ENCODE data around the gene TECPR1. TPM values are rescaled to one million over a fixed set of nuclear protein-coding genes. Genes with fewer than 3 reads are reported as not detected.

TECPR1 gene
- total RNA-seq, 1 donor, result 21.6 TPM

- DNase-seq (ENCODE audit: low read depth), result no peak
These were observed 26.4 kb upstream of the TECPR1 start for GRCh38 chr7:98278408-98278807.

GRCh38 chr7:98276241-98276761 lies 24.3 kb upstream of the TECPR1 start:
- H3K4me3 ChIP-seq (ENCODE audit: low read depth, low read length), result no peak overlapping the region
- no peak for TF ChIP-seq CTCF (IDR thresholded peaks at IDR 0.05; ENCODE audit: insufficient read depth, low read depth, low read length)
- DNase-seq (ENCODE audit: low read depth), result peak; percentile 96

More at GRCh38 chr7:98278408-98278807, 26.4 kb upstream of the TECPR1 start:
- TF ChIP-seq CTCF (IDR thresholded peaks at IDR 0.05; ENCODE audit: insufficient read depth, low read depth, low read length), result no peak
- no peak overlapping the region for H3K4me3 ChIP-seq (ENCODE audit: low read depth, low read length)

GRCh38 chr7:98267303-98267702 lies 15.3 kb upstream of the TECPR1 start:
- no peak for TF ChIP-seq CTCF (IDR thresholded peaks at IDR 0.05; ENCODE audit: insufficient read depth, low read depth, low read length)
- H3K4me3 ChIP-seq (ENCODE audit: low read depth, low read length), result no peak overlapping the region
- DNase-seq (ENCODE audit: low read depth), result no peak

GRCh38 chr7:98266840-98267239 lies 14.8 kb upstream of the TECPR1 start:
- H3K4me3 ChIP-seq (ENCODE audit: low read depth, low read length), result no peak overlapping the region
- peak; percentile 38 for DNase-seq (ENCODE audit: low read depth)
- TF ChIP-seq CTCF (IDR thresholded peaks at IDR 0.05; ENCODE audit: insufficient read depth, low read depth, low read length), result peak; percentile 57

- no peak for TF ChIP-seq CTCF (IDR thresholded peaks at IDR 0.05; ENCODE audit: insufficient read depth, low read depth, low read length)
- H3K4me3 ChIP-seq (ENCODE audit: low read depth, low read length), result no peak overlapping the region
- peak; percentile 44 for DNase-seq (ENCODE audit: low read depth)
These were observed 13.8 kb upstream of the TECPR1 start for GRCh38 chr7:98265841-98266271.

GRCh38 chr7:98257701-98258100 lies 5.7 kb upstream of the TECPR1 start:
- no peak for DNase-seq (ENCODE audit: low read depth)
- no peak for TF ChIP-seq CTCF (IDR thresholded peaks at IDR 0.05; ENCODE audit: insufficient read depth, low read depth, low read length)
- H3K4me3 ChIP-seq (ENCODE audit: low read depth, low read length), result no peak overlapping the region

- no peak for DNase-seq (ENCODE audit: low read depth)
- TF ChIP-seq CTCF (IDR thresholded peaks at IDR 0.05; ENCODE audit: insufficient read depth, low read depth, low read length), result no peak
- H3K4me3 ChIP-seq (ENCODE audit: low read depth, low read length), result no peak overlapping the region
These were observed 4.4 kb upstream of the TECPR1 start for GRCh38 chr7:98256431-98256830.
